ENCODE results near the gene SLC6A6.

GRCh38 chr3:14522129-14522691 is 119.8 kb downstream of the SLC6A6 start:
- TF ChIP-seq EZH2 (IDR thresholded peaks at IDR 0.05; ENCODE audit: low read length, missing control alignments) = no peak
- TF ChIP-seq, protein P1, sequence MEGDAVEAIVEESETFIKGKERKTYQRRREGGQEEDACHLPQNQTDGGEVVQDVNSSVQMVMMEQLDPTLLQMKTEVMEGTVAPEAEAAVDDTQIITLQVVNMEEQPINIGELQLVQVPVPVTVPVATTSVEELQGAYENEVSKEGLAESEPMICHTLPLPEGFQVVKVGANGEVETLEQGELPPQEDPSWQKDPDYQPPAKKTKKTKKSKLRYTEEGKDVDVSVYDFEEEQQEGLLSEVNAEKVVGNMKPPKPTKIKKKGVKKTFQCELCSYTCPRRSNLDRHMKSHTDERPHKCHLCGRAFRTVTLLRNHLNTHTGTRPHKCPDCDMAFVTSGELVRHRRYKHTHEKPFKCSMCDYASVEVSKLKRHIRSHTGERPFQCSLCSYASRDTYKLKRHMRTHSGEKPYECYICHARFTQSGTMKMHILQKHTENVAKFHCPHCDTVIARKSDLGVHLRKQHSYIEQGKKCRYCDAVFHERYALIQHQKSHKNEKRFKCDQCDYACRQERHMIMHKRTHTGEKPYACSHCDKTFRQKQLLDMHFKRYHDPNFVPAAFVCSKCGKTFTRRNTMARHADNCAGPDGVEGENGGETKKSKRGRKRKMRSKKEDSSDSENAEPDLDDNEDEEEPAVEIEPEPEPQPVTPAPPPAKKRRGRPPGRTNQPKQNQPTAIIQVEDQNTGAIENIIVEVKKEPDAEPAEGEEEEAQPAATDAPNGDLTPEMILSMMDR (conservative IDR thresholded peaks at IDR 0.05 in 1 of 2, IDR thresholded peaks at IDR 0.05 in 1 of 2; ENCODE audit: low read depth in 1 of 2, low read length in 2 of 2) = no peak
